ENCODE data around the gene IPPK. TPM values are rescaled to one million over a fixed set of nuclear protein-coding genes. Genes with fewer than 3 reads are reported as not detected.

Gene IPPK
- 21.4 and 27.4 TPM in 2 replicates for total RNA-seq

DNA sequence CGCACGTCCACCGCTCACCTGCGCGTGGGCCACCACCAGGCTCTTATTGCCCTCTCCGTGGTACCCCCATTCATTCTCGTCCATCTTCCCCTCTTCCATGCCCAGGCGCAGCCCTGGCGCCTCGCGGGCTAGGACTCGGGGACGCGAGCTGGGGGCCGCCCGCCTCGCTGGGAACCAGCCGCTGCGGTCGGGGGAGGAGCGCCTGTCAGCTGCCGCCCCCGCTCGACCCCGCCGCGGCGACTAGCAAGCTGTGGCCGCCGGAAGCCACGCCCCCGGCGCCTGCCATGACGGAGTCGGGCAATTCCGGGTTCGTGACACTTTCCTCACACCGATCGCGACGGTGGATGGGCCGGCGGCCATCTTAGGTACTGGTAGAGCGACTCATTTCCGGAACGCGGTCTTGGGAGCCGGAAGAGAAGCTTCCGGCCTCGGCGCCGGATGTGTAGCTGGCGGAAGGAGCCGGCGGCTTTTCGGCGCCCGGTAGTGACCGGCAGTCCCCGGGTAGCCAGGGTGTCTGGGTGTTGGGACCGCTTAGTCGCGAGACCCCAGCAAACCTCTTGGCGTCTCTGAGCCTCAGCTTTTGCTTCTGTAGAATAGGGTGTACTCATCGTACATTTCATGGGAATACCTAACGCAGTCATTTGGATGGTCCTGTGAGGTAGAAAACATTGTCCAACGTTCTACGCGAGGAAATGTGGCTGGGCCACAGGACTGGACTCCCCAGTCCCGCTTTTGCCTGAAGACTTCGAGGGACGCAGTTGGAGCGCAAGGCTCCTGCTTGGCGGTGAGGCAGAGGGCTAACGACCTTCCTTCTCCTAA lies at the start of gene IPPK:
IPPK (minus strand) TSS at position 242 of the 819 bp plus-strand sequence; CDS start at position 99, 143 bp downstream.

Other genes starting within 250 kb of the IPPK start
- under 0.01 TPM in 1 of 2 replicates, not detected in the other for gene OMD, start 245.7 kb downstream of the IPPK start, total RNA-seq
- gene ASPN, start 187.6 kb downstream of the IPPK start, total RNA-seq = 1.4 and 2.1 TPM in 2 replicates
- 0.53 and 1.2 TPM in 2 replicates for gene ECM2, start 134.1 kb downstream of the IPPK start, total RNA-seq
- gene BICD2, start 94.7 kb upstream of the IPPK start, total RNA-seq = 25.9 and 26.2 TPM in 2 replicates
- gene ZNF484, start 207.9 kb upstream of the IPPK start, total RNA-seq = 2.3 and 5.1 TPM in 2 replicates

Data from myometrial cell (primary cell).